Activated T-helper 1 cell treated with Interleukin-2 at 50 U/mL for 16 hours (primary cell): ENCODE results near the gene ALG12.

ENCODE experiments used
- DNase-seq: peaks from one replicate; pipeline ENCODE4 v3.0.0-alpha.2; 2020; ENCODE audit warnings: low read depth

ALG12 gene

GRCh38 chr22:49929994-49930575 is 11.8 kb upstream of the ALG12 start:
- no peak for DNase-seq

- peak; percentile 72 for DNase-seq
These were observed 11.2 kb upstream of the ALG12 start for GRCh38 chr22:49929211-49929979.

GRCh38 chr22:49928555-49929210 is 10.4 kb upstream of the ALG12 start:
- DNase-seq, result no peak

- DNase-seq, result no peak
These were observed 9.9 kb upstream of the ALG12 start for GRCh38 chr22:49928185-49928495.

GRCh38 chr22:49927483-49928184 is 9.4 kb upstream of the ALG12 start:
- no peak for DNase-seq

GRCh38 chr22:49926916-49927315 is 8.7 kb upstream of the ALG12 start:
- no peak for DNase-seq

GRCh38 chr22:49925525-49926128 is 7.4 kb upstream of the ALG12 start:
- peak; percentile 60 for DNase-seq

- DNase-seq, result no peak
These were observed 6.0 kb upstream of the ALG12 start for GRCh38 chr22:49924113-49924833.

GRCh38 chr22:49923445-49923844 is 5.2 kb upstream of the ALG12 start:
- DNase-seq, result no peak

GRCh38 chr22:49922926-49923325 is 4.7 kb upstream of the ALG12 start:
- no peak for DNase-seq

- DNase-seq, result no peak
These were observed 4.2 kb upstream of the ALG12 start for GRCh38 chr22:49922484-49922883.

- DNase-seq, result no peak
These were observed 3.5 kb upstream of the ALG12 start for GRCh38 chr22:49921508-49922278.

- no peak for DNase-seq
These were observed 2.6 kb upstream of the ALG12 start for GRCh38 chr22:49920859-49921258.

GRCh38 chr22:49918911-49919881 is 958 bp upstream of the ALG12 start:
- DNase-seq, result no peak

- no peak for DNase-seq
These were observed 1.4 kb downstream of the ALG12 start for GRCh38 chr22:49916831-49917230.

- no peak for DNase-seq
These were observed 2.6 kb downstream of the ALG12 start for GRCh38 chr22:49915610-49916009.

- DNase-seq, result no peak
These were observed 4.0 kb downstream of the ALG12 start for GRCh38 chr22:49914256-49914655.

- DNase-seq, result no peak
These were observed 4.8 kb downstream of the ALG12 start for GRCh38 chr22:49913446-49913845.

- no peak for DNase-seq
These were observed 5.2 kb downstream of the ALG12 start for GRCh38 chr22:49913026-49913425.
